Neural progenitor cell (in vitro differentiated cells): Measurements from ENCODE around the gene HK2. TPM values are rescaled to one million over a fixed set of nuclear protein-coding genes. Genes with fewer than 3 reads are reported as not detected.
A peak's percentile ranks its signal among the peaks of the same experiment; 100 is the strongest.

ENCODE experiments used
- DNase-seq: peaks from one replicate; pipeline ENCODE4 v3.0.0-alpha.2; 2016; ENCODE audit warnings: low spot score
- H2AFZ ChIP-seq: fragments of 200-600 bp; sonication (generic); replicated peaks from 2 replicates; pipeline ENCODE4 v1.6.1; 2016; ENCODE audit warnings: antibody characterized with exemption
- H3F3A ChIP-seq: fragments of 200-600 bp; sonication (generic); 2 replicates; pipeline ENCODE4 v1.6.1; 2016; ENCODE audit warnings: antibody characterized with exemption, low read depth
- H3K27ac ChIP-seq: fragments of 200-600 bp; sonication (generic); 2 replicates; pipeline ENCODE4 v1.5.1; 2016; ENCODE audit warnings: mild to moderate bottlenecking
- H3K27me3 ChIP-seq: fragments of 200-600 bp; sonication (generic); 2 replicates; pipeline ENCODE4 v1.6.1; 2016; ENCODE audit warnings: mild to moderate bottlenecking, moderate library complexity
- H3K36me3 ChIP-seq: fragments of 200-600 bp; sonication (generic); 2 replicates; pipeline ENCODE4 v1.5.1; 2016
- H3K4me1 ChIP-seq: fragments of 200-600 bp; sonication (generic); 2 replicates; pipeline ENCODE4 v1.6.1; 2016; ENCODE audit warnings: mixed run types
- H3K4me2 ChIP-seq: fragments of 200-600 bp; sonication (generic); 2 replicates; pipeline ENCODE4 v1.6.1; 2016
- H3K4me3 ChIP-seq: fragments of 200-600 bp; sonication (generic); 2 replicates; pipeline ENCODE4 v1.5.1; 2016
- H3K79me2 ChIP-seq: fragments of 200-600 bp; sonication (generic); 2 replicates; pipeline ENCODE4 v1.6.1; 2016; ENCODE audit warnings: low read depth
- H3K9ac ChIP-seq: fragments of 200-600 bp; sonication (generic); 2 replicates; pipeline ENCODE4 v1.6.1; 2016
- H3K9me3 ChIP-seq: fragments of 200-600 bp; sonication (generic); 2 replicates; pipeline ENCODE4 v1.5.1; 2016; ENCODE audit warnings: low read depth
- H4K20me1 ChIP-seq: fragments of 200-600 bp; sonication (generic); 2 replicates; pipeline ENCODE4 v1.6.1; 2016; ENCODE audit warnings: low read depth
- H3K27ac Mint-ChIP-seq: 3 replicates; pipeline ENCODE4 v1.8.0; 2021; ENCODE audit warnings: mixed read lengths
- H3K27me3 Mint-ChIP-seq: 2 replicates; pipeline ENCODE4 v1.8.0; 2022; ENCODE audit warnings: low read depth, mild to moderate bottlenecking, inconsistent platforms, moderate library complexity, mixed read lengths; ENCODE audit not compliant: insufficient read depth
- H3K36me3 Mint-ChIP-seq: 3 replicates; pipeline ENCODE4 v1.8.0; 2021; ENCODE audit warnings: mixed read lengths
- H3K4me1 Mint-ChIP-seq: 3 replicates; pipeline ENCODE4 v1.8.0; 2021; ENCODE audit warnings: mixed read lengths
- H3K4me3 Mint-ChIP-seq: 3 replicates; pipeline ENCODE4 v1.8.0; 2021; ENCODE audit warnings: mild to moderate bottlenecking, moderate library complexity, mixed read lengths
- H3K9me3 Mint-ChIP-seq: 3 replicates; pipeline ENCODE4 v1.8.0; 2020; ENCODE audit warnings: mixed read lengths
- EZH2 ChIP-seq: fragments of 200-600 bp; sonication (generic); IDR thresholded peaks from 2 replicates; pipeline ENCODE4 v1.6.1; 2017; ENCODE audit warnings: antibody characterized with exemption, mild to moderate bottlenecking, moderate library complexity
- EZH2phosphoT487 ChIP-seq: fragments of 200-600 bp; sonication (generic); IDR thresholded peaks from 2 replicates; pipeline ENCODE4 v1.6.1; 2017; ENCODE audit warnings: antibody characterized with exemption
- total RNA-seq: library from RNA; depleted of rRNA; stranded (reverse); fragments of >200 nt; gene quantifications from 2 replicates; pipeline ENCODE4 v1.2.3, GENCODE V29; 2015; ENCODE audit warnings: low replicate concordance
- TF ChIP-seq, protein P1 (sequence below): fragments of 200-600 bp; sonication (generic); IDR thresholded peaks from 2 replicates; pipeline ENCODE4 v1.5.1; 2017; ENCODE audit warnings: antibody characterized with exemption, mild to moderate bottlenecking

The HK2 gene
- total RNA-seq, 1 donor from 2014 or later: 61.8 TPM

DNA sequence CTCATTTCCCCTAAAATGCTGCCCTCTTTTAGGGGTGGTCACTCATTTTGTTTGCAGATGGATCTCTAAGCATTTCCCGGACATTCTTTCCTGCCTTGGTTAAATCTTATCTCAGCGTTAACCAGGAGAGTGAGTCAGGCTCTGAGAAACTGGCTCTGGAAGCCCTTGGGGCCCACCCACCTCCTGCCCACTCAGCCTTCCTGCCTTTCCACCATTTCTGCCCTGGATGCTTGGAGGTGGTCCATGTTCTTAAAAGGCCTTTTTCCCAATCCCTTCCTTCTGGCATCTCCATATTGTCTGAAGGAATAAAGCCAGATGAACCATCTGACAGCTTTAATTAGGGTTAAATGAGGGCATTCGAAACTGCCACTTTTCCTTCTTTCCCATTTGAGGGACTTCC, 9.5 kb downstream of the HK2 start:
- Mint-ChIP-seq H3K4me3 (no peak overlapping the region), H3K27me3 (no peaks in the 10 kb centered on the region), H3K36me3 (peaks cover 31% of the 10 kb centered on the region), H3K4me1 (peaks cover 45% of the 10 kb centered on the region), H3K27ac (peak overlapping the region; percentile 48), H3K9me3 (no peaks in the 10 kb centered on the region)
- no peak overlapping the region for H3K9ac ChIP-seq
- H3K27me3 ChIP-seq: no peaks in the 10 kb centered on the region
- no peak overlapping the region for H2AFZ ChIP-seq
- TF ChIP-seq, protein P1, sequence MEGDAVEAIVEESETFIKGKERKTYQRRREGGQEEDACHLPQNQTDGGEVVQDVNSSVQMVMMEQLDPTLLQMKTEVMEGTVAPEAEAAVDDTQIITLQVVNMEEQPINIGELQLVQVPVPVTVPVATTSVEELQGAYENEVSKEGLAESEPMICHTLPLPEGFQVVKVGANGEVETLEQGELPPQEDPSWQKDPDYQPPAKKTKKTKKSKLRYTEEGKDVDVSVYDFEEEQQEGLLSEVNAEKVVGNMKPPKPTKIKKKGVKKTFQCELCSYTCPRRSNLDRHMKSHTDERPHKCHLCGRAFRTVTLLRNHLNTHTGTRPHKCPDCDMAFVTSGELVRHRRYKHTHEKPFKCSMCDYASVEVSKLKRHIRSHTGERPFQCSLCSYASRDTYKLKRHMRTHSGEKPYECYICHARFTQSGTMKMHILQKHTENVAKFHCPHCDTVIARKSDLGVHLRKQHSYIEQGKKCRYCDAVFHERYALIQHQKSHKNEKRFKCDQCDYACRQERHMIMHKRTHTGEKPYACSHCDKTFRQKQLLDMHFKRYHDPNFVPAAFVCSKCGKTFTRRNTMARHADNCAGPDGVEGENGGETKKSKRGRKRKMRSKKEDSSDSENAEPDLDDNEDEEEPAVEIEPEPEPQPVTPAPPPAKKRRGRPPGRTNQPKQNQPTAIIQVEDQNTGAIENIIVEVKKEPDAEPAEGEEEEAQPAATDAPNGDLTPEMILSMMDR: no peak
- TF ChIP-seq EZH2: no peak
- TF ChIP-seq EZH2phosphoT487: no peak
- no peak overlapping the region for H3K27ac ChIP-seq
- DNase-seq: no peak
- H3F3A ChIP-seq: peaks cover 10% of the 10 kb centered on the region
- H3K79me2 ChIP-seq: peaks cover 99% of the 10 kb centered on the region
- peaks cover 97% of the 10 kb centered on the region for H4K20me1 ChIP-seq
- H3K4me1 ChIP-seq: peaks cover 18% of the 10 kb centered on the region
- H3K36me3 ChIP-seq: no peaks in the 10 kb centered on the region
- H3K9me3 ChIP-seq: no peaks in the 10 kb centered on the region
- no peak overlapping the region for H3K4me3 ChIP-seq
- no peak overlapping the region for H3K4me2 ChIP-seq

DNA sequence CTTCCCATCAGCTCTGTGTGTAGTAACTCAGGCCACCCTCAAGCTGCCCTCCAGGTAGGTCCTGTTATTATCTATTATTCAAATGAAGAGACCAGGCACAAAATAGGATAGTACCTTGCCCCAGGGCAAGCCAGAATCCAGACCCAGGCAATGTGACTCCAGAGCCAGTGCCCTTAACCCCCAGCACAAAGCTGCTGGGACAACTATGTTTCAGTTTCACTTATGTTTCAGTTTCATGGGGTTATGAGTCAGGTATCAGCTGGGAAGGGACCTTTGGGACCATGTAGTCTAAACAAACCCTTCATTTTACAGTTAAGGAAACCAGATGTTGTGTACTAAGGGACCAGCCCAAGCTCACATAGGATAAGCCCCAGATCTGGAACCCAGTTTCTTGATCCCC, 10.0 kb downstream of the HK2 start:
- Mint-ChIP-seq H3K4me1 (peaks cover 46% of the 10 kb centered on the region), H3K27ac (no peak overlapping the region)
- TF ChIP-seq, protein P1: no peak
- TF ChIP-seq EZH2phosphoT487 (no peak), EZH2 (no peak)

DNA sequence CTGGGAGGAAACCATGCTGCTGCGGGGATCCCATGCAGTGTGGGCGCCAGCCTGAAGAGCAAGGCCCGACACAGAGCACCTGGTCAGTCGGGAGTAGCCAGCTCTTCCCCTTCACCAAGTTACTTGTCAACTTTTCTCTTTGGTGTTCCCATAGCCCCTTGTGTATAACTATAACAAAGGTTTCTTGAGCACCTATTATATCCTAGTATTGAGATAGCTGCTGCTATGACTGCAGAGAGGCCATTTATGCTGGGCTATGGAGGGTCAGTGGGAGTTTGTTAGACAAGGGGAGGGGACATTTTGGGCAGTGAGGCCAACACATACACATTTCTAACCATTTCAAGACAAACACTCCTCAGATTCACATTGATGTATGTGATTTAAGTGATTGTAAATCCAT, 10.8 kb downstream of the HK2 start:
- H3K9me3 ChIP-seq: no peaks in the 10 kb centered on the region
- H3K9me3 Mint-ChIP-seq: no peaks in the 10 kb centered on the region
- H3K4me3 Mint-ChIP-seq: no peak overlapping the region
- H3K27ac ChIP-seq: no peak overlapping the region
- no peaks in the 10 kb centered on the region for H3K27me3 Mint-ChIP-seq
- no peak overlapping the region for H2AFZ ChIP-seq
- no peak overlapping the region for H3K4me3 ChIP-seq
- H3K4me2 ChIP-seq: no peak overlapping the region
- peaks cover 17% of the 10 kb centered on the region for H3F3A ChIP-seq
- no peaks in the 10 kb centered on the region for H3K36me3 ChIP-seq
- peaks cover 50% of the 10 kb centered on the region for H3K4me1 Mint-ChIP-seq
- no peak overlapping the region for H3K27ac Mint-ChIP-seq
- H3K4me1 ChIP-seq: peaks cover 30% of the 10 kb centered on the region
- peaks cover 24% of the 10 kb centered on the region for H3K36me3 Mint-ChIP-seq
- H4K20me1 ChIP-seq: peaks cover 99% of the 10 kb centered on the region
- H3K79me2 ChIP-seq: peaks cover 99% of the 10 kb centered on the region
- DNase-seq: no peak
- no peak overlapping the region for H3K9ac ChIP-seq
- TF ChIP-seq, protein P1: no peak
- TF ChIP-seq EZH2 (no peak), EZH2phosphoT487 (no peak)
- no peaks in the 10 kb centered on the region for H3K27me3 ChIP-seq

More for the DNA sequence above, 10.0 kb downstream of the HK2 start:
- Histone ChIP-seq H3K27ac (no peak overlapping the region), H3K4me2 (no peak overlapping the region), H2AFZ (no peak overlapping the region), H3K79me2 (peaks cover 99% of the 10 kb centered on the region), H3K4me3 (no peak overlapping the region), H3K9me3 (no peaks in the 10 kb centered on the region), H3F3A (peaks cover 13% of the 10 kb centered on the region), H3K36me3 (no peaks in the 10 kb centered on the region), H4K20me1 (peaks cover 98% of the 10 kb centered on the region), H3K4me1 (peaks cover 23% of the 10 kb centered on the region), H3K9ac (no peak overlapping the region), H3K27me3 (no peaks in the 10 kb centered on the region)
- Mint-ChIP-seq H3K27me3 (no peaks in the 10 kb centered on the region), H3K4me3 (no peak overlapping the region), H3K9me3 (no peaks in the 10 kb centered on the region), H3K36me3 (peaks cover 27% of the 10 kb centered on the region)
- no peak for DNase-seq
